HG03378 (cell line): Measurements from ENCODE around the gene ASL.
A peak's percentile ranks its signal among the peaks of the same experiment; 100 is the strongest.
"Not testable (repeated sequence)": the region's sequence is repeated elsewhere in the genome, so short reads cannot be mapped to it uniquely, and the experiment has no call there.

Experiments used
- ATAC-seq: cut with Tn5 transposase; IDR thresholded peaks from one replicate; pipeline ENCODE4 v1.9.1; 2021; ENCODE audit warnings: mild to moderate bottlenecking, moderate library complexity; ENCODE audit not compliant: unreplicated experiment

ASL gene

GRCh38 chr7:66075590-66076461 is at the start of gene ASL:
Gene ASL (plus strand): TSS chr7:66075819. CDS start chr7:66076082, 263 bp downstream.
- peak; percentile 89 for ATAC-seq

GRCh38 chr7:66028342-66028741 is 47.3 kb upstream of the ASL start:
- not testable (repeated sequence) for ATAC-seq

- no peak for ATAC-seq
These were observed 41.9 kb upstream of the ASL start for GRCh38 chr7:66033471-66034385.

GRCh38 chr7:66034436-66035010 is 41.1 kb upstream of the ASL start:
- not testable (repeated sequence) for ATAC-seq

- no peak for ATAC-seq
These were observed 39.2 kb upstream of the ASL start for GRCh38 chr7:66036382-66036781.

GRCh38 chr7:66036788-66037187 is 38.8 kb upstream of the ASL start:
- no peak for ATAC-seq

- ATAC-seq = no peak
These were observed 36.4 kb upstream of the ASL start for GRCh38 chr7:66039094-66039670.

GRCh38 chr7:66043681-66044497 is 31.7 kb upstream of the ASL start:
- ATAC-seq = no peak

GRCh38 chr7:66044498-66044854 is 31.1 kb upstream of the ASL start:
- ATAC-seq = not testable (repeated sequence)

- no peak for ATAC-seq
These were observed 28.2 kb upstream of the ASL start for GRCh38 chr7:66047426-66047825.

- ATAC-seq = not testable (repeated sequence)
These were observed 25.7 kb upstream of the ASL start for GRCh38 chr7:66049886-66050285.

GRCh38 chr7:66050337-66050957 is 25.2 kb upstream of the ASL start:
- ATAC-seq = no peak

- ATAC-seq = no peak
These were observed 24.6 kb upstream of the ASL start for GRCh38 chr7:66050990-66051448.

GRCh38 chr7:66052447-66052846 is 23.2 kb upstream of the ASL start:
- no peak for ATAC-seq

- ATAC-seq = no peak
These were observed 21.6 kb upstream of the ASL start for GRCh38 chr7:66054063-66054462.

- peak; percentile 88 for ATAC-seq
These were observed 20.2 kb upstream of the ASL start for GRCh38 chr7:66055321-66055956.

GRCh38 chr7:66060796-66061195 is 14.8 kb upstream of the ASL start:
- no peak for ATAC-seq

GRCh38 chr7:66069732-66070131 is 5.9 kb upstream of the ASL start:
- no peak for ATAC-seq

GRCh38 chr7:66070222-66070621 is 5.4 kb upstream of the ASL start:
- ATAC-seq = no peak
